ENCODE measurements around the gene MCM5. TPM values are rescaled to one million over a fixed set of nuclear protein-coding genes. Genes with fewer than 3 reads are reported as not detected.

The MCM5 gene
- total RNA-seq, 1 donor from 2014 or later = 12.8 TPM

- Histone ChIP-seq H3K9me3 (ENCODE audit: insufficient read depth, low read depth, low read length) (no peaks in the 10 kb centered on the region), H3K27me3 (ENCODE audit: insufficient read depth, low read length) (no peaks in the 10 kb centered on the region), H2AFZ (ENCODE audit: low read depth, low read length) (no peak overlapping the region), H3K4me1 (ENCODE audit: insufficient read depth, low read length) (no peaks in the 10 kb centered on the region), H3K27ac (ENCODE audit: low read depth, low read length) (no peak overlapping the region), H3K4me3 (ENCODE audit: insufficient read depth, low read depth, low read length) (no peak overlapping the region), H4K20me1 (ENCODE audit: insufficient read depth, low read length) (no peaks in the 10 kb centered on the region), H3K4me2 (ENCODE audit: low read length) (no peak overlapping the region), H3K9ac (ENCODE audit: low read length) (no peak overlapping the region), H3K79me2 (ENCODE audit: insufficient read depth, low read length) (no peaks in the 10 kb centered on the region), H3K36me3 (ENCODE audit: insufficient read depth, low read length) (no peaks in the 10 kb centered on the region)
- H3K27ac Mint-ChIP-seq (ENCODE audit: unreplicated experiment) = no peak overlapping the region
- H3K9me3 Mint-ChIP-seq (ENCODE audit: unreplicated experiment) = peaks cover 2% of the 10 kb centered on the region
- no peak for DNase-seq (ENCODE audit: low read depth)
- no peaks in the 10 kb centered on the region for H3K36me3 Mint-ChIP-seq (ENCODE audit: low read depth, unreplicated experiment)
- FAIRE-seq = no peak
- TF ChIP-seq CTCF (IDR thresholded peaks at IDR 0.05; ENCODE audit: insufficient read depth, low read depth, low read length) (no peak), EZH2 (IDR thresholded peaks at IDR 0.05; ENCODE audit: insufficient read depth, low read length) (no peak)
- peaks cover 13% of the 10 kb centered on the region for H3K27me3 Mint-ChIP-seq (ENCODE audit: low read depth, unreplicated experiment)
- H3K4me1 Mint-ChIP-seq (ENCODE audit: low read depth, unreplicated experiment) = no peaks in the 10 kb centered on the region
- no peak overlapping the region for H3K4me3 Mint-ChIP-seq (ENCODE audit: unreplicated experiment)
Measured at GRCh38 chr22:35439365-35439717, 39.4 kb downstream of the MCM5 start.

- Histone ChIP-seq H3K36me3 (ENCODE audit: insufficient read depth, low read length) (no peaks in the 10 kb centered on the region), H3K79me2 (ENCODE audit: insufficient read depth, low read length) (no peaks in the 10 kb centered on the region), H3K9me3 (ENCODE audit: insufficient read depth, low read depth, low read length) (no peaks in the 10 kb centered on the region), H3K27ac (ENCODE audit: low read depth, low read length) (no peak overlapping the region), H3K9ac (ENCODE audit: low read length) (no peak overlapping the region), H3K27me3 (ENCODE audit: insufficient read depth, low read length) (no peaks in the 10 kb centered on the region), H3K4me1 (ENCODE audit: insufficient read depth, low read length) (no peaks in the 10 kb centered on the region), H3K4me2 (ENCODE audit: low read length) (no peak overlapping the region), H4K20me1 (ENCODE audit: insufficient read depth, low read length) (no peaks in the 10 kb centered on the region), H3K4me3 (ENCODE audit: insufficient read depth, low read depth, low read length) (no peak overlapping the region), H2AFZ (ENCODE audit: low read depth, low read length) (no peak overlapping the region)
- Mint-ChIP-seq H3K36me3 (ENCODE audit: low read depth, unreplicated experiment) (no peaks in the 10 kb centered on the region), H3K9me3 (ENCODE audit: unreplicated experiment) (no peaks in the 10 kb centered on the region), H3K27me3 (ENCODE audit: low read depth, unreplicated experiment) (peaks cover 12% of the 10 kb centered on the region), H3K4me3 (ENCODE audit: unreplicated experiment) (no peak overlapping the region), H3K27ac (ENCODE audit: unreplicated experiment) (no peak overlapping the region), H3K4me1 (ENCODE audit: low read depth, unreplicated experiment) (no peaks in the 10 kb centered on the region)
- no peak for TF ChIP-seq CTCF (IDR thresholded peaks at IDR 0.05; ENCODE audit: insufficient read depth, low read depth, low read length)
- no peak for TF ChIP-seq EZH2 (IDR thresholded peaks at IDR 0.05; ENCODE audit: insufficient read depth, low read length)
- FAIRE-seq (no peak), DNase-seq (ENCODE audit: low read depth) (no peak)
Measured at GRCh38 chr22:35440129-35440528, 40.2 kb downstream of the MCM5 start.

- H3K9me3 ChIP-seq (ENCODE audit: insufficient read depth, low read depth, low read length) = no peaks in the 10 kb centered on the region
- no peaks in the 10 kb centered on the region for H3K36me3 ChIP-seq (ENCODE audit: insufficient read depth, low read length)
- Mint-ChIP-seq H3K36me3 (ENCODE audit: low read depth, unreplicated experiment) (no peaks in the 10 kb centered on the region), H3K27me3 (ENCODE audit: low read depth, unreplicated experiment) (peaks cover 12% of the 10 kb centered on the region), H3K9me3 (ENCODE audit: unreplicated experiment) (no peaks in the 10 kb centered on the region), H3K4me1 (ENCODE audit: low read depth, unreplicated experiment) (peaks cover 7% of the 10 kb centered on the region), H3K4me3 (ENCODE audit: unreplicated experiment) (no peak overlapping the region), H3K27ac (ENCODE audit: unreplicated experiment) (no peak overlapping the region)
- H3K4me2 ChIP-seq (ENCODE audit: low read length) = no peak overlapping the region
- no peak for DNase-seq (ENCODE audit: low read depth)
- no peaks in the 10 kb centered on the region for H4K20me1 ChIP-seq (ENCODE audit: insufficient read depth, low read length)
- peaks cover 10% of the 10 kb centered on the region for H3K4me1 ChIP-seq (ENCODE audit: insufficient read depth, low read length)
- no peaks in the 10 kb centered on the region for H3K27me3 ChIP-seq (ENCODE audit: insufficient read depth, low read length)
- TF ChIP-seq CTCF (IDR thresholded peaks at IDR 0.05; ENCODE audit: insufficient read depth, low read depth, low read length) (no peak), EZH2 (IDR thresholded peaks at IDR 0.05; ENCODE audit: insufficient read depth, low read length) (no peak)
- no peak overlapping the region for H2AFZ ChIP-seq (ENCODE audit: low read depth, low read length)
- no peak for FAIRE-seq
- no peaks in the 10 kb centered on the region for H3K79me2 ChIP-seq (ENCODE audit: insufficient read depth, low read length)
- no peak overlapping the region for H3K4me3 ChIP-seq (ENCODE audit: insufficient read depth, low read depth, low read length)
- H3K9ac ChIP-seq (ENCODE audit: low read length) = no peak overlapping the region
- H3K27ac ChIP-seq (ENCODE audit: low read depth, low read length) = no peak overlapping the region
Measured at GRCh38 chr22:35441489-35442100, 41.7 kb downstream of the MCM5 start.
